Measurements from ENCODE around the gene FHOD3.

GRCh38 chr18:36719630-36720029 lies 422.1 kb downstream of the FHOD3 start:
- TF ChIP-seq TCF7L2 (IDR thresholded peaks at IDR 0.05; ENCODE audit: borderline replicate concordance, low read depth, low read length): no peak
- TF ChIP-seq ZNF391 (tag by site-specific recombination; IDR thresholded peaks at IDR 0.05; ENCODE audit: borderline replicate concordance, low read depth): no peak
- no peak for TF ChIP-seq CTCF (tag by site-specific recombination; IDR thresholded peaks at IDR 0.05)
- no peak for TF ChIP-seq ZNF280C (tag by site-specific recombination; IDR thresholded peaks at IDR 0.05)
- no peak for TF ChIP-seq ZNF548 (tag by site-specific recombination; IDR thresholded peaks at IDR 0.05)
- TF ChIP-seq ZNF239 (tag by site-specific recombination; IDR thresholded peaks at IDR 0.05): no peak
- no peak for TF ChIP-seq SCRT2 (tag by site-specific recombination; IDR thresholded peaks at IDR 0.05)
- no peak for TF ChIP-seq SETDB1 (IDR thresholded peaks at IDR 0.05; ENCODE audit: insufficient read length, low read length)
- TF ChIP-seq ZNF10 (tag by site-specific recombination; IDR thresholded peaks at IDR 0.05): no peak
- TF ChIP-seq ZFP37 (tag by site-specific recombination; IDR thresholded peaks at IDR 0.05): no peak
- TF ChIP-seq ZNF530 (tag by site-specific recombination; IDR thresholded peaks at IDR 0.05; ENCODE audit: low read depth): no peak
